ENCODE measurements around the gene AMN.

DNA sequence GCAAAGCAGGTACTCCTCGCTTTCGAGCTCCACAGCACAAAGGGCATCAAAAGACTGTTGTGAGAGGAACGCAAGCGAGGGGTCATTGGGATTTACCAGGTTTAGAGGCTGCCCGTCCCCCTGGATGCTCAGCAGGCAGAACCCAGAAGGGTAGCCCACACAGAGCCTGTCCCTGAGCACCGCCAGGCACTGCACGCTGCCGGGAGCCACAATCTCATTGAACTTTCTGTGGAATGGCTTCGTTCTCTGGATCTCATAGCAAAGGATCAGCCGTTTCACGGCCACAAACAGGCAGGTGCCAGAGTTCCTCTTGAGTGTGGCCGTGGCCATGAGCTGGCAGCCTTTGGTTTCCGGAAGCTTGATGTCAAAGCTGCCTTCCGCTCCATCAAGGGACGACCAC lies 21.5 kb downstream of the AMN start:
- no peak for TF ChIP-seq CTCF (conservative IDR thresholded peaks at IDR 0.05)
- no peak for TF ChIP-seq EZH2 (IDR thresholded peaks at IDR 0.05; ENCODE audit: low read depth)
